ENCODE data around the gene ENOX1. TPM values are rescaled to one million over a fixed set of nuclear protein-coding genes. Genes with fewer than 3 reads are reported as not detected.
A peak's percentile ranks its signal among the peaks of the same experiment; 100 is the strongest.

Gene ENOX1
- total RNA-seq, 1 donor from 2014 or later = 0.60 TPM

DNA sequence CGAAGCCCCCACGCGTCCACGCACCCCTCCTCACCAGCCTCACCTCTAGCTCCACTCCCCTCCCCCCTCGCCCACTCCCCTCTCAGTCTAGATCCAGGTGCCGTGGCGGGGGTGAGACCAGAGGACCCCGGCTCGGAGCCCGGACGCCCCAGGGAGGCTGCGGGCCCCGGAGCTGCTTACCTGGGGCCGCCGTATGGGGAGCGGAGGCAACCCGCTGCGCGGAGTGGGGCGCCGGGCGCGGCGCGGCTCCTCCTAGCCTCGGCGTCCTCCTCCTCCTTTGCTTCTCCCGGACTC lies 353 bp downstream of the ENOX1 start:
- peak overlapping the region; percentile 88 for H3K27ac ChIP-seq (replicated peaks)
- DNase-seq = no peak
- peaks cover 29% of the 10 kb centered on the region for H3K27me3 ChIP-seq (ENCODE audit: low read depth)
- TF ChIP-seq, protein P1, sequence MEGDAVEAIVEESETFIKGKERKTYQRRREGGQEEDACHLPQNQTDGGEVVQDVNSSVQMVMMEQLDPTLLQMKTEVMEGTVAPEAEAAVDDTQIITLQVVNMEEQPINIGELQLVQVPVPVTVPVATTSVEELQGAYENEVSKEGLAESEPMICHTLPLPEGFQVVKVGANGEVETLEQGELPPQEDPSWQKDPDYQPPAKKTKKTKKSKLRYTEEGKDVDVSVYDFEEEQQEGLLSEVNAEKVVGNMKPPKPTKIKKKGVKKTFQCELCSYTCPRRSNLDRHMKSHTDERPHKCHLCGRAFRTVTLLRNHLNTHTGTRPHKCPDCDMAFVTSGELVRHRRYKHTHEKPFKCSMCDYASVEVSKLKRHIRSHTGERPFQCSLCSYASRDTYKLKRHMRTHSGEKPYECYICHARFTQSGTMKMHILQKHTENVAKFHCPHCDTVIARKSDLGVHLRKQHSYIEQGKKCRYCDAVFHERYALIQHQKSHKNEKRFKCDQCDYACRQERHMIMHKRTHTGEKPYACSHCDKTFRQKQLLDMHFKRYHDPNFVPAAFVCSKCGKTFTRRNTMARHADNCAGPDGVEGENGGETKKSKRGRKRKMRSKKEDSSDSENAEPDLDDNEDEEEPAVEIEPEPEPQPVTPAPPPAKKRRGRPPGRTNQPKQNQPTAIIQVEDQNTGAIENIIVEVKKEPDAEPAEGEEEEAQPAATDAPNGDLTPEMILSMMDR (IDR thresholded peaks at IDR 0.05; ENCODE audit: borderline replicate concordance) = no peak
- peaks cover 56% of the 10 kb centered on the region for H3K4me1 ChIP-seq
- peak overlapping the region; percentile 85 for H3K4me3 ChIP-seq
- intact Hi-C loops (cut with micrococcal nuclease) = no loop called here
- H3K9me3 ChIP-seq (replicated peaks) = no peaks in the 10 kb centered on the region
- no peaks in the 10 kb centered on the region for H3K36me3 ChIP-seq

GRCh38 chr13:43785650-43786471 lies 911 bp downstream of the ENOX1 start:
- Histone ChIP-seq H3K9me3 (replicated peaks) (no peaks in the 10 kb centered on the region), H3K27ac (replicated peaks) (peak overlapping the region; percentile 88), H3K4me1 (peaks cover 56% of the 10 kb centered on the region), H3K36me3 (no peaks in the 10 kb centered on the region), H3K27me3 (ENCODE audit: low read depth) (peaks cover 29% of the 10 kb centered on the region), H3K4me3 (peak overlapping the region; percentile 85)
- TF ChIP-seq, protein P1 (IDR thresholded peaks at IDR 0.05; ENCODE audit: borderline replicate concordance) = no peak
- intact Hi-C loops (cut with micrococcal nuclease) = no loop called here
- peak; percentile 87 for DNase-seq

DNA sequence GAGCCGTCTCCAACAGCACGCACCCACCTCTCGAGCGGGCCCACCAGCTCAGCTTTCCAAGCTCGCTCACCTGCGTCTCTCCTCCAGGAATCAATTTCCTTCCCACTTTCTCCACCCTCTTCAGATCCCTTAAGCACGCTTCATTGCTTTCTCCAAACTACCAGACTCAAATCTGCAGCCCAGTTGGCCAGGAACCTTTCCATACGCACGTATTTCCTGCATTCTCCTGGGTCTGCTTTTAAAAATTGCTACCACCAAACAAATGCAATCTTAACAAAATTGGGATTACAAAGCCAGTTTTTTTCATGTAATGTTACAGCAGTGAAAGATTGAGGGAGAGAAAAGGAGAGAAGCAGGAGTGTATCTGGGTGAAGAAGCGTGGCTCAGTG lies 1.5 kb downstream of the ENOX1 start:
- no peaks in the 10 kb centered on the region for H3K9me3 ChIP-seq (replicated peaks)
- intact Hi-C loops (cut with micrococcal nuclease) = no loop called here
- peak overlapping the region; percentile 88 for H3K27ac ChIP-seq (replicated peaks)
- H3K36me3 ChIP-seq = no peaks in the 10 kb centered on the region
- no peak for DNase-seq
- TF ChIP-seq, protein P1 (IDR thresholded peaks at IDR 0.05; ENCODE audit: borderline replicate concordance) = no peak
- H3K4me3 ChIP-seq = peak overlapping the region; percentile 85
- peaks cover 29% of the 10 kb centered on the region for H3K27me3 ChIP-seq (ENCODE audit: low read depth)
- peaks cover 56% of the 10 kb centered on the region for H3K4me1 ChIP-seq

- DNase-seq = no peak
- Histone ChIP-seq H3K36me3 (no peaks in the 10 kb centered on the region), H3K27ac (replicated peaks) (peak overlapping the region; percentile 88), H3K4me3 (peak overlapping the region; percentile 85), H3K4me1 (peaks cover 56% of the 10 kb centered on the region), H3K9me3 (replicated peaks) (no peaks in the 10 kb centered on the region), H3K27me3 (ENCODE audit: low read depth) (peaks cover 29% of the 10 kb centered on the region)
- TF ChIP-seq, protein P1 (IDR thresholded peaks at IDR 0.05; ENCODE audit: borderline replicate concordance) = no peak
- intact Hi-C loops (cut with micrococcal nuclease) = no loop called here
Measured at GRCh38 chr13:43784496-43784895, 2.3 kb downstream of the ENOX1 start.

GRCh38 chr13:43783820-43784219 lies 3.0 kb downstream of the ENOX1 start:
- TF ChIP-seq, protein P1 (IDR thresholded peaks at IDR 0.05; ENCODE audit: borderline replicate concordance) = no peak
- no peak for DNase-seq
- intact Hi-C loops (cut with micrococcal nuclease) = no loop called here
- H3K9me3 ChIP-seq (replicated peaks) = no peaks in the 10 kb centered on the region
- no peaks in the 10 kb centered on the region for H3K36me3 ChIP-seq
- peaks cover 56% of the 10 kb centered on the region for H3K4me1 ChIP-seq
- H3K27ac ChIP-seq (replicated peaks) = peak overlapping the region; percentile 88
- H3K4me3 ChIP-seq = no peak overlapping the region
- peaks cover 29% of the 10 kb centered on the region for H3K27me3 ChIP-seq (ENCODE audit: low read depth)
